Ishikawa (cell line): ENCODE measurements around the gene HDLBP.

ENCODE experiments used
- CEBPB ChIP-seq: IDR thresholded peaks from 2 replicates; pipeline ENCODE4 v1.6.1; 2012
- CREB1 ChIP-seq: IDR thresholded peaks from 2 replicates; pipeline ENCODE4 v1.6.1; 2012; ENCODE audit warnings: low read depth
- EGR1 ChIP-seq: IDR thresholded peaks from 2 replicates; pipeline ENCODE4 v1.6.1; 2012
- EP300 ChIP-seq: IDR thresholded peaks from 2 replicates; pipeline ENCODE4 v1.6.1; 2012; ENCODE audit warnings: borderline replicate concordance
- FOXM1 ChIP-seq: IDR thresholded peaks from 2 replicates; pipeline ENCODE4 v1.6.1; 2012; ENCODE audit warnings: low read depth, borderline replicate concordance
- MAX ChIP-seq: IDR thresholded peaks from 2 replicates; pipeline ENCODE4 v1.6.1; 2012
- NFIC ChIP-seq: IDR thresholded peaks from 2 replicates; pipeline ENCODE4 v1.6.1; 2012
- RAD21 ChIP-seq: IDR thresholded peaks from 2 replicates; pipeline ENCODE4 v1.6.1; 2012; ENCODE audit warnings: low read depth
- TAF1 ChIP-seq: IDR thresholded peaks from 2 replicates; pipeline ENCODE4 v1.6.1; 2012; ENCODE audit warnings: low read depth, mild to moderate bottlenecking
- TCF12 ChIP-seq: IDR thresholded peaks from 2 replicates; pipeline ENCODE4 v1.6.1; 2012; ENCODE audit warnings: low read depth
- TEAD4 ChIP-seq: IDR thresholded peaks from 2 replicates; pipeline ENCODE4 v1.6.1; 2012
- USF1 ChIP-seq: IDR thresholded peaks from 2 replicates; pipeline ENCODE4 v1.6.1; 2012
- YY1 ChIP-seq: IDR thresholded peaks from 2 replicates; pipeline ENCODE4 v1.6.1; 2012; ENCODE audit warnings: low read depth
- ZBTB7A ChIP-seq: IDR thresholded peaks from 2 replicates; pipeline ENCODE4 v1.6.1; 2012; ENCODE audit warnings: low read depth
- TF ChIP-seq, protein P1 (sequence below): IDR thresholded peaks from 2 replicates; pipeline ENCODE4 v1.6.1; 2012; ENCODE audit warnings: low read depth, mild to moderate bottlenecking

Gene HDLBP

DNA sequence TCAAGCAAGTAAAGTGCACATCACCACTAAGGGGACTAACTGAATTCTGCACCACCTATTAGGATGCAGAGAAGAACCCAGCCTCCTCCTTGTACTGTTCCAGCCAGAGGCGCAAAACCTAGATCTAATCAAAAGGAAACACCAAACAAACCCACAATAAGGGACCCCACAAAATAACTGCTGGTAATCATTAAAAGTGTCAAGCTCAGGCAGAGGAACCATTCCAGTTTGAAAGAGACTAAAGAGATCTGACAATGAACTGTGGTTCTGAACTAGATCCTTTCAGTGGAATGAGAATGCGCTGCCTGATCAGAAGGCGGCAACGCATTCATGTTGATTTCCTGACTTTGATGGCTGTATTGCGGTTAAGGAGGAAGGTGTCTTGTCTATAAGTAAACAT, 16.8 kb downstream of the HDLBP start:
- TF ChIP-seq CREB1 (no peak), NFIC (no peak), EGR1 (no peak), TCF12 (no peak), TAF1 (no peak), RAD21 (no peak), CEBPB (no peak), TEAD4 (no peak), MAX (no peak), ZBTB7A (no peak), YY1 (no peak), USF1 (no peak), FOXM1 (no peak)
- TF ChIP-seq, protein P1, sequence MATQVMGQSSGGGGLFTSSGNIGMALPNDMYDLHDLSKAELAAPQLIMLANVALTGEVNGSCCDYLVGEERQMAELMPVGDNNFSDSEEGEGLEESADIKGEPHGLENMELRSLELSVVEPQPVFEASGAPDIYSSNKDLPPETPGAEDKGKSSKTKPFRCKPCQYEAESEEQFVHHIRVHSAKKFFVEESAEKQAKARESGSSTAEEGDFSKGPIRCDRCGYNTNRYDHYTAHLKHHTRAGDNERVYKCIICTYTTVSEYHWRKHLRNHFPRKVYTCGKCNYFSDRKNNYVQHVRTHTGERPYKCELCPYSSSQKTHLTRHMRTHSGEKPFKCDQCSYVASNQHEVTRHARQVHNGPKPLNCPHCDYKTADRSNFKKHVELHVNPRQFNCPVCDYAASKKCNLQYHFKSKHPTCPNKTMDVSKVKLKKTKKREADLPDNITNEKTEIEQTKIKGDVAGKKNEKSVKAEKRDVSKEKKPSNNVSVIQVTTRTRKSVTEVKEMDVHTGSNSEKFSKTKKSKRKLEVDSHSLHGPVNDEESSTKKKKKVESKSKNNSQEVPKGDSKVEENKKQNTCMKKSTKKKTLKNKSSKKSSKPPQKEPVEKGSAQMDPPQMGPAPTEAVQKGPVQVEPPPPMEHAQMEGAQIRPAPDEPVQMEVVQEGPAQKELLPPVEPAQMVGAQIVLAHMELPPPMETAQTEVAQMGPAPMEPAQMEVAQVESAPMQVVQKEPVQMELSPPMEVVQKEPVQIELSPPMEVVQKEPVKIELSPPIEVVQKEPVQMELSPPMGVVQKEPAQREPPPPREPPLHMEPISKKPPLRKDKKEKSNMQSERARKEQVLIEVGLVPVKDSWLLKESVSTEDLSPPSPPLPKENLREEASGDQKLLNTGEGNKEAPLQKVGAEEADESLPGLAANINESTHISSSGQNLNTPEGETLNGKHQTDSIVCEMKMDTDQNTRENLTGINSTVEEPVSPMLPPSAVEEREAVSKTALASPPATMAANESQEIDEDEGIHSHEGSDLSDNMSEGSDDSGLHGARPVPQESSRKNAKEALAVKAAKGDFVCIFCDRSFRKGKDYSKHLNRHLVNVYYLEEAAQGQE = no peak

GRCh38 chr2:241296767-241297166, 18.7 kb downstream of the HDLBP start:
- TF ChIP-seq TCF12 (no peak), TAF1 (no peak), RAD21 (no peak), TEAD4 (no peak), CEBPB (no peak), ZBTB7A (no peak), FOXM1 (no peak), MAX (no peak), EP300 (no peak), YY1 (no peak), USF1 (no peak)
- TF ChIP-seq, protein P1 = no peak

DNA sequence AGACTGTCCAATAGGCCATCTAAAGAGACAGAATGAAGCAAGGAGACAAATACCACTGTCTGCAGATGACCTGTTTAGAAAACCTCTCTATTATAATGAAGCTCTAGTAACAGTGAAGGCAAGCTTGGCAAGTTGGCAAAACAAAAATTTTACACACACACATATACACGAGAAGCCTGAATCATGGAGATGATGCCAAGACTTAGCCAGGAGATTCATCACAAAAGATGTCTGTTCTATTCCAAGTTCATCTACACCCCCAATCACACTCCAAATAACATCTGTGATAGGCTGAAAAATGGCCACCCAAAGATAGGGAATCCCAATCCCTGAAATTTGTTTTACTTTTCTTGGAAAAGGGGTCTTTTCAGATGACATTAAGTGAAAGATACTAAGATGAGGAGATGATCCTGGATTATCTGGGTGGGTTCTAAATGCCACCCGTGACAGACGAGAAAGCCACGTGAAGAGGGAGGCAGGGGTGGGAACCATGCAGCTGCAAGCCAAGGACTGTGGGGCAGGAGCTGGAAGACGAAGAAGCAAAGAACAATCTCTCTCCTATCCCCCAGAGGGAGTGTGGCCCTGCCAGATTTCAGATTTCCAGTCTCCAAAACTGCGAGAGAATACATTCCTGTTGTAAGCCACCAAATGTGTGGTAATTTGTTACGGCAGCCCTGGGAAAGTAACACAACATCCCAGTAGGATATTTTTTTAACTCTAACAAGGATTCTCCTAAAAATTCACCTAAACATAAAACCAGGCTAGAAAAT, 20.0 kb downstream of the HDLBP start:
- TF ChIP-seq TCF12 = no peak
- no peak for TF ChIP-seq CEBPB
- no peak for TF ChIP-seq RAD21
- TF ChIP-seq, protein P1 = no peak
- no peak for TF ChIP-seq TEAD4
- TF ChIP-seq TAF1 = no peak
- no peak for TF ChIP-seq EP300
- no peak for TF ChIP-seq USF1
- no peak for TF ChIP-seq FOXM1
- no peak for TF ChIP-seq ZBTB7A
- no peak for TF ChIP-seq YY1
- no peak for TF ChIP-seq EGR1
- TF ChIP-seq NFIC = no peak
- no peak for TF ChIP-seq MAX
